Measurements from ENCODE around the gene CDK6. TPM values are rescaled to one million over a fixed set of nuclear protein-coding genes. Genes with fewer than 3 reads are reported as not detected.

Gene CDK6
- total and polyA plus RNA-seq, 4 donors, result 3.3 to 35.0 (median 12.0) TPM

- H3K9me3 ChIP-seq (ENCODE audit: control insufficient read depth in 4 of 4, low read length in 3 of 4), result peaks cover 0 to 6% (median under 1%) of the 10 kb centered on the region in 4 donors
- H3K36me3 ChIP-seq (ENCODE audit: control insufficient read depth in 4 of 4, insufficient read depth in 3 of 4, low read depth in 1 of 4, low read length in 3 of 4), result no peaks in the 10 kb centered on the region
- H3K4me1 ChIP-seq (ENCODE audit: control insufficient read depth in 4 of 4, insufficient read depth in 4 of 4, low read length in 3 of 4), result no peaks in the 10 kb centered on the region
- no peak overlapping the region for H3K27ac ChIP-seq (ENCODE audit: low read depth in 1 of 2, low read length in 2 of 2)
- DNase-seq (ENCODE audit: low spot score), result no peak
- no peak overlapping the region for H3K9ac ChIP-seq (ENCODE audit: low read depth in 1 of 2, low read length in 2 of 2)
- TF ChIP-seq NR2F2 (IDR thresholded peaks at IDR 0.05) (no peak), CTCF (IDR thresholded peaks at IDR 0.05; ENCODE audit: low read depth, low read length, missing input control) (no peak), EGR1 (IDR thresholded peaks at IDR 0.05; ENCODE audit: low read depth in 2 of 2) (no peak), SP1 (IDR thresholded peaks at IDR 0.05) (no peak), MAX (IDR thresholded peaks at IDR 0.05) (no peak), HNF4G (IDR thresholded peaks at IDR 0.05) (no peak), REST (IDR thresholded peaks at IDR 0.05) (no peak)
- 74% methylated on average over 1 of the region's 1 CpG for WGBS
- H3K27me3 ChIP-seq (ENCODE audit: control insufficient read depth in 4 of 4, insufficient read depth in 4 of 4, low read length in 3 of 4), result no peaks in the 10 kb centered on the region
- no peak overlapping the region for H3K4me3 ChIP-seq (ENCODE audit: low read depth in 1 of 3, low read length in 3 of 3)
Measured at GRCh38 chr7:92882760-92883159, 46.4 kb upstream of the CDK6 start.

- 83% methylated on average over 4 of the region's 4 CpGs for WGBS
- Histone ChIP-seq H3K9ac (ENCODE audit: low read depth in 1 of 2, low read length in 2 of 2) (no peak overlapping the region), H3K4me3 (ENCODE audit: low read depth in 1 of 3, low read length in 3 of 3) (no peak overlapping the region), H3K9me3 (ENCODE audit: control insufficient read depth in 4 of 4, low read length in 3 of 4) (peaks cover 0 to 6% (median under 1%) of the 10 kb centered on the region in 4 donors), H3K27ac (ENCODE audit: low read depth in 1 of 2, low read length in 2 of 2) (no peak overlapping the region), H3K27me3 (ENCODE audit: control insufficient read depth in 4 of 4, insufficient read depth in 4 of 4, low read length in 3 of 4) (no peaks in the 10 kb centered on the region), H3K4me1 (ENCODE audit: control insufficient read depth in 4 of 4, insufficient read depth in 4 of 4, low read length in 3 of 4) (no peaks in the 10 kb centered on the region), H3K36me3 (ENCODE audit: control insufficient read depth in 4 of 4, insufficient read depth in 3 of 4, low read depth in 1 of 4, low read length in 3 of 4) (no peaks in the 10 kb centered on the region)
- TF ChIP-seq RAD21 (IDR thresholded peaks at IDR 0.05) (no peak), TAF1 (conservative IDR thresholded peaks at IDR 0.05) (no peak), YY1 (IDR thresholded peaks at IDR 0.05) (no peak), MAX (IDR thresholded peaks at IDR 0.05) (no peak), HNF4G (IDR thresholded peaks at IDR 0.05) (no peak), EGR1 (IDR thresholded peaks at IDR 0.05; ENCODE audit: low read depth in 2 of 2) (no peak), ZBTB33 (IDR thresholded peaks at IDR 0.05) (no peak), ATF3 (IDR thresholded peaks at IDR 0.05) (no peak), CTCF (IDR thresholded peaks at IDR 0.05; ENCODE audit: low read depth, low read length, missing input control) (no peak), SP1 (IDR thresholded peaks at IDR 0.05) (no peak), REST (IDR thresholded peaks at IDR 0.05) (no peak)
- no peak for DNase-seq (ENCODE audit: low spot score)
Measured at GRCh38 chr7:92881091-92881485, 44.7 kb upstream of the CDK6 start.

Measured in liver (tissue), 9 donors.